ENCODE results near the gene RAC3. TPM values are rescaled to one million over a fixed set of nuclear protein-coding genes. Genes with fewer than 3 reads are reported as not detected.

RAC3 gene
- total RNA-seq, 1 donor, result 1.8 TPM

- no peak overlapping the region for H3K27ac ChIP-seq (ENCODE audit: low read depth, low read length)
- DNase-seq (ENCODE audit: insufficient read length, low spot score, missing footprints), result no peak
- no peak for TF ChIP-seq CTCF (IDR thresholded peaks at IDR 0.05; ENCODE audit: extremely low read depth, low read depth, low read length)
- peaks cover 8% of the 10 kb centered on the region for H3K36me3 ChIP-seq (ENCODE audit: insufficient read depth, low read length)
- H3K4me1 ChIP-seq (ENCODE audit: insufficient read depth, low read length), result peaks cover 7% of the 10 kb centered on the region
- no peaks in the 10 kb centered on the region for H3K9me3 ChIP-seq (ENCODE audit: low read depth, low read length)
- no peak overlapping the region for H2AFZ ChIP-seq (ENCODE audit: low read length)
- H3K27me3 ChIP-seq (ENCODE audit: insufficient read depth, low read length), result no peaks in the 10 kb centered on the region
- H4K20me1 ChIP-seq (ENCODE audit: insufficient read depth, low read length), result peaks cover 18% of the 10 kb centered on the region
- H3K79me2 ChIP-seq (ENCODE audit: insufficient read depth, low read length), result peaks cover 19% of the 10 kb centered on the region
- H3K4me3 ChIP-seq (ENCODE audit: insufficient read depth, low read length), result no peak overlapping the region
- no peak overlapping the region for H3K4me2 ChIP-seq (ENCODE audit: insufficient read depth, low read length)
Measured at GRCh38 chr17:81996757-81997441, 34.6 kb upstream of the RAC3 start.

- Histone ChIP-seq H3K27me3 (ENCODE audit: insufficient read depth, low read length) (no peaks in the 10 kb centered on the region), H3K27ac (ENCODE audit: low read depth, low read length) (no peak overlapping the region), H3K4me1 (ENCODE audit: insufficient read depth, low read length) (peaks cover 6% of the 10 kb centered on the region), H3K36me3 (ENCODE audit: insufficient read depth, low read length) (peaks cover 8% of the 10 kb centered on the region), H3K9me3 (ENCODE audit: low read depth, low read length) (no peaks in the 10 kb centered on the region), H3K4me3 (ENCODE audit: insufficient read depth, low read length) (no peak overlapping the region), H3K4me2 (ENCODE audit: insufficient read depth, low read length) (no peak overlapping the region), H3K79me2 (ENCODE audit: insufficient read depth, low read length) (peaks cover 10% of the 10 kb centered on the region), H4K20me1 (ENCODE audit: insufficient read depth, low read length) (peaks cover 8% of the 10 kb centered on the region), H2AFZ (ENCODE audit: low read length) (no peak overlapping the region)
- DNase-seq (ENCODE audit: insufficient read length, low spot score, missing footprints), result no peak
- TF ChIP-seq CTCF (IDR thresholded peaks at IDR 0.05; ENCODE audit: extremely low read depth, low read depth, low read length), result no peak
Measured at GRCh38 chr17:81998212-81998611, 33.3 kb upstream of the RAC3 start.

- Histone ChIP-seq H3K27ac (ENCODE audit: low read depth, low read length) (no peak overlapping the region), H4K20me1 (ENCODE audit: insufficient read depth, low read length) (peaks cover 5% of the 10 kb centered on the region), H3K4me3 (ENCODE audit: insufficient read depth, low read length) (no peak overlapping the region), H3K79me2 (ENCODE audit: insufficient read depth, low read length) (peaks cover 5% of the 10 kb centered on the region), H3K9me3 (ENCODE audit: low read depth, low read length) (no peaks in the 10 kb centered on the region), H2AFZ (ENCODE audit: low read length) (no peak overlapping the region), H3K4me2 (ENCODE audit: insufficient read depth, low read length) (no peak overlapping the region), H3K27me3 (ENCODE audit: insufficient read depth, low read length) (no peaks in the 10 kb centered on the region), H3K36me3 (ENCODE audit: insufficient read depth, low read length) (peaks cover 8% of the 10 kb centered on the region), H3K4me1 (ENCODE audit: insufficient read depth, low read length) (peaks cover 11% of the 10 kb centered on the region)
- no peak for DNase-seq (ENCODE audit: insufficient read length, low spot score, missing footprints)
- no peak for TF ChIP-seq CTCF (IDR thresholded peaks at IDR 0.05; ENCODE audit: extremely low read depth, low read depth, low read length)
Measured at GRCh38 chr17:81998691-81999438, 32.6 kb upstream of the RAC3 start.

GRCh38 chr17:81999587-81999975 is 31.9 kb upstream of the RAC3 start:
- Histone ChIP-seq H3K79me2 (ENCODE audit: insufficient read depth, low read length) (peaks cover 3% of the 10 kb centered on the region), H3K4me3 (ENCODE audit: insufficient read depth, low read length) (no peak overlapping the region), H4K20me1 (ENCODE audit: insufficient read depth, low read length) (peaks cover 2% of the 10 kb centered on the region), H3K36me3 (ENCODE audit: insufficient read depth, low read length) (peaks cover 8% of the 10 kb centered on the region), H2AFZ (ENCODE audit: low read length) (no peak overlapping the region), H3K4me1 (ENCODE audit: insufficient read depth, low read length) (peaks cover 18% of the 10 kb centered on the region), H3K27ac (ENCODE audit: low read depth, low read length) (no peak overlapping the region), H3K9me3 (ENCODE audit: low read depth, low read length) (no peaks in the 10 kb centered on the region), H3K27me3 (ENCODE audit: insufficient read depth, low read length) (no peaks in the 10 kb centered on the region), H3K4me2 (ENCODE audit: insufficient read depth, low read length) (no peak overlapping the region)
- DNase-seq (ENCODE audit: insufficient read length, low spot score, missing footprints), result no peak
- TF ChIP-seq CTCF (IDR thresholded peaks at IDR 0.05; ENCODE audit: extremely low read depth, low read depth, low read length), result no peak

Data from osteoblast (primary cell).